Subcutaneous abdominal adipose tissue (tissue), 5 donors: ENCODE data around the gene EARS2.

Experiments
- H3K27ac ChIP-seq: one replicate; pipeline ENCODE4 v1.7.0; 2013; ENCODE audit warnings: low read depth, mild to moderate bottlenecking, inconsistent platforms, low read length, moderate library complexity
- H3K27me3 ChIP-seq, 5 donors: one replicate each; pipeline ENCODE4 v1.7.0; 2013; ENCODE audit warnings: low read length in 5 of 5, inconsistent platforms in 1 of 5; ENCODE audit not compliant: control insufficient read depth in 5 of 5, insufficient read depth in 4 of 5
- H3K36me3 ChIP-seq, 5 donors: one replicate each; pipeline ENCODE4 v1.7.0; 2013; ENCODE audit warnings: low read length in 5 of 5; ENCODE audit not compliant: control insufficient read depth in 5 of 5, insufficient read depth in 5 of 5
- H3K4me1 ChIP-seq, 5 donors: one replicate each; pipeline ENCODE4 v1.7.0; 2013; ENCODE audit warnings: low read length in 5 of 5, mild to moderate bottlenecking in 3 of 5, moderate library complexity in 1 of 5; ENCODE audit not compliant: control insufficient read depth in 5 of 5, insufficient read depth in 5 of 5
- H3K4me3 ChIP-seq, 5 donors: one replicate each; pipeline ENCODE4 v1.7.0; 2013; ENCODE audit warnings: low read length in 5 of 5, low read depth in 1 of 5
- H3K9ac ChIP-seq, 5 donors: one replicate each; pipeline ENCODE4 v1.7.0; 2013; ENCODE audit warnings: low read length in 5 of 5, mild to moderate bottlenecking in 4 of 5, moderate library complexity in 3 of 5
- H3K9me3 ChIP-seq, 5 donors: one replicate each; pipeline ENCODE4 v1.7.0; 2013; ENCODE audit warnings: low read length in 5 of 5; ENCODE audit not compliant: control insufficient read depth in 5 of 5
- donor health status: healthy.
- donor health status: healthy.
- donor health status: healthy.
- donor health status: healthy.
- donor health status: healthy.

EARS2 gene

GRCh38 chr16:23556881-23557778 lies at the start of gene EARS2, which contains the start of gene UBFD1:
Gene EARS2, minus strand, starts transcription at chr16:23557350. Its CDS starts 7 bp downstream, at chr16:23557343.
Gene UBFD1, plus strand, starts transcription at chr16:23557727. Its CDS starts 16 bp downstream, at chr16:23557743.
- peak within 1 kb of the TSS; percentile 77 to 96 (median 89) for H3K4me3 ChIP-seq
- peaks cover 0 to 3% (median 0%) of the 10 kb centered on the region in 5 donors for H3K27me3 ChIP-seq

GRCh38 chr16:23597003-23597756 lies 40.0 kb upstream of the EARS2 start:
- Histone ChIP-seq H3K27ac (no peak overlapping the region), H3K4me1 (peaks cover 5 to 21% (median 15%) of the 10 kb centered on the region in 5 donors), H3K4me3 (no peak overlapping the region), H3K9ac (no peak overlapping the region), H3K27me3 (no peaks in the 10 kb centered on the region), H3K9me3 (no peaks in the 10 kb centered on the region), H3K36me3 (peaks cover 3 to 24% (median 11%) of the 10 kb centered on the region in 5 donors)

More at GRCh38 chr16:23556881-23557778, at the start of gene EARS2, which contains the start of gene UBFD1:
- H3K36me3 ChIP-seq: peaks cover 15 to 38% (median 30%) of the 10 kb centered on the region in 5 donors
- H3K4me1 ChIP-seq: peaks cover 8 to 36% (median 25%) of the 10 kb centered on the region in 5 donors
- no peaks in the 10 kb centered on the region for H3K9me3 ChIP-seq
- peak within 1 kb of the TSS; percentile 90 to 94 (median 91) for H3K9ac ChIP-seq
- H3K27ac ChIP-seq: peak within 1 kb of the TSS; percentile 86

GRCh38 chr16:23595951-23596720 lies 39.0 kb upstream of the EARS2 start, which contains the start of gene NDUFAB1:
Gene NDUFAB1, minus strand, starts transcription at chr16:23596316. Its CDS starts 26 bp downstream, at chr16:23596290.
- Histone ChIP-seq H3K4me1 (peaks cover 5 to 21% (median 15%) of the 10 kb centered on the region in 5 donors), H3K27ac (peak within 1 kb of the TSS; percentile 69), H3K4me3 (peak within 1 kb of the TSS; percentile 90 to 100 (median 97)), H3K9ac (peak within 1 kb of the TSS; percentile 80 to 98 (median 92)), H3K27me3 (no peaks in the 10 kb centered on the region), H3K36me3 (peaks cover 9 to 26% (median 21%) of the 10 kb centered on the region in 5 donors), H3K9me3 (no peaks in the 10 kb centered on the region)

GRCh38 chr16:23595246-23595950 lies 38.2 kb upstream of the EARS2 start:
- Histone ChIP-seq H3K36me3 (peaks cover 12 to 30% (median 27%) of the 10 kb centered on the region in 5 donors), H3K4me3 (peak overlapping the region; percentile 90 to 100 (median 97)), H3K27ac (peak overlapping the region; percentile 69), H3K9ac (peak overlapping the region; percentile 80 to 98 (median 92)), H3K27me3 (no peaks in the 10 kb centered on the region), H3K9me3 (no peaks in the 10 kb centered on the region), H3K4me1 (peaks cover 5 to 21% (median 15%) of the 10 kb centered on the region in 5 donors)

- Histone ChIP-seq H3K27me3 (no peaks in the 10 kb centered on the region), H3K27ac (no peak overlapping the region), H3K4me1 (peaks cover 5 to 21% (median 15%) of the 10 kb centered on the region in 5 donors), H3K36me3 (peaks cover 14 to 42% (median 36%) of the 10 kb centered on the region in 5 donors), H3K4me3 (no peak overlapping the region), H3K9ac (no peak overlapping the region), H3K9me3 (no peaks in the 10 kb centered on the region)
Observed at GRCh38 chr16:23594186-23594585, 37.0 kb upstream of the EARS2 start.

- no peaks in the 10 kb centered on the region for H3K27me3 ChIP-seq
- no peaks in the 10 kb centered on the region for H3K9me3 ChIP-seq
- peaks cover 1 to 15% (median 8%) of the 10 kb centered on the region in 5 donors for H3K4me1 ChIP-seq
- no peak overlapping the region for H3K4me3 ChIP-seq
- peaks cover 18 to 76% (median 66%) of the 10 kb centered on the region in 5 donors for H3K36me3 ChIP-seq
- no peak overlapping the region for H3K9ac ChIP-seq
- H3K27ac ChIP-seq: no peak overlapping the region
Observed at GRCh38 chr16:23590181-23590580, 33.0 kb upstream of the EARS2 start.

GRCh38 chr16:23587726-23588125 lies 30.6 kb upstream of the EARS2 start:
- no peak overlapping the region for H3K9ac ChIP-seq
- no peaks in the 10 kb centered on the region for H3K27me3 ChIP-seq
- peaks cover 25 to 80% (median 73%) of the 10 kb centered on the region in 5 donors for H3K36me3 ChIP-seq
- no peaks in the 10 kb centered on the region for H3K9me3 ChIP-seq
- peaks cover 0 to 3% (median 0%) of the 10 kb centered on the region in 5 donors for H3K4me1 ChIP-seq
- H3K4me3 ChIP-seq: no peak overlapping the region
- H3K27ac ChIP-seq: no peak overlapping the region

- H3K36me3 ChIP-seq: peaks cover 29 to 79% (median 65%) of the 10 kb centered on the region in 5 donors
- peak overlapping the region in 1 of 5 donors; percentile 24 for H3K9ac ChIP-seq
- no peak overlapping the region for H3K27ac ChIP-seq
- no peak overlapping the region for H3K4me3 ChIP-seq
- peaks cover 0 to 3% (median 0%) of the 10 kb centered on the region in 5 donors for H3K4me1 ChIP-seq
- no peaks in the 10 kb centered on the region for H3K9me3 ChIP-seq
- no peaks in the 10 kb centered on the region for H3K27me3 ChIP-seq
Observed at GRCh38 chr16:23584186-23585076, 27.3 kb upstream of the EARS2 start.
